Neural cell (in vitro differentiated cells): ENCODE results near the gene POLD1. TPM values are rescaled to one million over a fixed set of nuclear protein-coding genes. Genes with fewer than 3 reads are reported as not detected.

Source experiments
- H2AFZ ChIP-seq: fragments of 200-600, 300-800 bp; sonication (generic), shearing (Covaris generic); 2 replicates; pipeline ENCODE4 v1.6.0; 2014; ENCODE audit warnings: low read depth, mild to moderate bottlenecking, antibody characterized with exemption, low read length, moderate library complexity
- H3F3A ChIP-seq: fragments of 200-600 bp; shearing (Covaris generic); 2 replicates; pipeline ENCODE4 v1.6.1; 2016; ENCODE audit warnings: mild to moderate bottlenecking, moderate library complexity, mixed read lengths, antibody characterized with exemption, low read length; ENCODE audit not compliant: insufficient read depth, poor library complexity, severe bottlenecking
- H3K27ac ChIP-seq: fragments of 200-600, 300-800 bp; sonication (generic), shearing (Covaris generic); 2 replicates; pipeline ENCODE4 v1.5.1; 2014; ENCODE audit warnings: mild to moderate bottlenecking, low read length, moderate library complexity
- H3K27me3 ChIP-seq: fragments of 300-800, 200-600 bp; sonication (generic), shearing (Covaris generic); 2 replicates; pipeline ENCODE4 v1.6.0; 2014; ENCODE audit warnings: mild to moderate bottlenecking, low read depth, low read length, moderate library complexity; ENCODE audit not compliant: insufficient read depth
- H3K36me3 ChIP-seq: fragments of 300-800, 200-600 bp; sonication (generic), shearing (Covaris generic); 2 replicates; pipeline ENCODE4 v1.5.1; 2014; ENCODE audit warnings: mild to moderate bottlenecking, antibody characterized with exemption, low read length, moderate library complexity; ENCODE audit not compliant: insufficient read depth
- H3K4me2 ChIP-seq: fragments of 300-800, 200-600 bp; sonication (generic), shearing (Covaris generic); 2 replicates; pipeline ENCODE4 v1.6.0; 2014; ENCODE audit warnings: mild to moderate bottlenecking, low read length
- H3K4me3 ChIP-seq: fragments of 300-800, 200-600 bp; sonication (generic), shearing (Covaris generic); 2 replicates; pipeline ENCODE4 v1.5.1; 2014; ENCODE audit warnings: mild to moderate bottlenecking, low read length, moderate library complexity
- H3K79me2 ChIP-seq: fragments of 200-600 bp; shearing (Covaris generic); replicated peaks from 2 replicates; pipeline ENCODE4 v1.6.0; 2014; ENCODE audit warnings: mild to moderate bottlenecking, low read length, moderate library complexity; ENCODE audit not compliant: insufficient read depth
- H3K9ac ChIP-seq: fragments of 300-800, 200-600 bp; sonication (generic), shearing (Covaris generic); 2 replicates; pipeline ENCODE4 v1.6.1; 2016; ENCODE audit warnings: mild to moderate bottlenecking, low read length, mixed read lengths
- H3K9me2 ChIP-seq: fragments of 200-600 bp; shearing (Covaris generic); 2 replicates; pipeline ENCODE4 v1.6.1; 2016; ENCODE audit warnings: mild to moderate bottlenecking, low read length, mixed read lengths; ENCODE audit not compliant: insufficient read depth
- H3K9me3 ChIP-seq: fragments of 200-600, 300-800 bp; sonication (generic), shearing (Covaris generic); 2 replicates; pipeline ENCODE4 v1.6.1; 2016; ENCODE audit warnings: mild to moderate bottlenecking, mixed run types, low read length, moderate library complexity, mixed read lengths
- H4K20me1 ChIP-seq: fragments of 200-600 bp; shearing (Covaris generic); 2 replicates; pipeline ENCODE4 v1.6.1; 2016; ENCODE audit warnings: mild to moderate bottlenecking, mixed run types; ENCODE audit not compliant: insufficient read depth
- EP300 ChIP-seq: fragments of 450-650 bp; conservative IDR thresholded peaks from 2 replicates; pipeline ENCODE4 v1.6.1; 2014; ENCODE audit warnings: antibody characterized with exemption, mild to moderate bottlenecking, moderate library complexity; ENCODE audit not compliant: poor library complexity, severe bottlenecking
- EZH2 ChIP-seq: fragments of 200-600, 300-800 bp; shearing (Covaris generic), sonication (generic); IDR thresholded peaks from 2 replicates; pipeline ENCODE4 v1.6.1; 2014; ENCODE audit warnings: antibody characterized with exemption, low read length, borderline replicate concordance, mild to moderate bottlenecking; ENCODE audit not compliant: insufficient read depth, poor library complexity, severe bottlenecking
- MXI1 ChIP-seq: fragments of 450-650 bp; conservative IDR thresholded peaks from 2 replicates; pipeline ENCODE4 v1.6.1; 2014; ENCODE audit warnings: antibody characterized with exemption, mild to moderate bottlenecking; ENCODE audit not compliant: poor library complexity, severe bottlenecking
- POLR2AphosphoS5 ChIP-seq: IDR thresholded peaks from 2 replicates; pipeline ENCODE4 v1.6.1; 2012
- RAD21 ChIP-seq: fragments of 450-650 bp; conservative IDR thresholded peaks from 2 replicates; pipeline ENCODE4 v1.6.1; 2014; ENCODE audit warnings: antibody characterized with exemption, mild to moderate bottlenecking, moderate library complexity
- SMC3 ChIP-seq: fragments of 450-650 bp; conservative IDR thresholded peaks from 2 replicates; pipeline ENCODE4 v1.6.1; 2014; ENCODE audit warnings: antibody characterized with exemption, mild to moderate bottlenecking, moderate library complexity; ENCODE audit not compliant: poor library complexity
- TAF1 ChIP-seq: IDR thresholded peaks from 2 replicates; pipeline ENCODE4 v1.6.1; 2012; ENCODE audit warnings: low read depth
- polyA plus RNA-seq: library from polyadenylated mRNA; depleted of rRNA; stranded (reverse); fragments of >200 nt; gene quantifications from 2 replicates; pipeline ENCODE4 v1.2.3, GENCODE V29; 2014
- TF ChIP-seq, protein P1 (sequence below): IDR thresholded peaks from 2 replicates; pipeline ENCODE4 v1.6.1; 2012; ENCODE audit warnings: borderline replicate concordance
- TF ChIP-seq, protein P2 (sequence below): fragments of 450-650 bp; IDR thresholded peaks from 2 replicates; pipeline ENCODE4 v1.5.1; 2014; ENCODE audit warnings: antibody characterized with exemption, mild to moderate bottlenecking, moderate library complexity; ENCODE audit not compliant: poor library complexity, severe bottlenecking

The POLD1 gene
- polyA plus RNA-seq, 1 donor from 2014 or later, result 13.1 TPM

- Histone ChIP-seq H3K27ac (no peak overlapping the region), H2AFZ (no peak overlapping the region), H3K9ac (no peak overlapping the region), H3K9me2 (no peaks in the 10 kb centered on the region), H3K79me2 (no peaks in the 10 kb centered on the region), H3K36me3 (no peaks in the 10 kb centered on the region), H3K27me3 (no peaks in the 10 kb centered on the region), H3K4me2 (no peak overlapping the region), H3F3A (no peaks in the 10 kb centered on the region), H3K9me3 (no peaks in the 10 kb centered on the region), H3K4me3 (no peak overlapping the region), H4K20me1 (no peaks in the 10 kb centered on the region)
- TF ChIP-seq RAD21, result no peak
- TF ChIP-seq, protein P1, sequence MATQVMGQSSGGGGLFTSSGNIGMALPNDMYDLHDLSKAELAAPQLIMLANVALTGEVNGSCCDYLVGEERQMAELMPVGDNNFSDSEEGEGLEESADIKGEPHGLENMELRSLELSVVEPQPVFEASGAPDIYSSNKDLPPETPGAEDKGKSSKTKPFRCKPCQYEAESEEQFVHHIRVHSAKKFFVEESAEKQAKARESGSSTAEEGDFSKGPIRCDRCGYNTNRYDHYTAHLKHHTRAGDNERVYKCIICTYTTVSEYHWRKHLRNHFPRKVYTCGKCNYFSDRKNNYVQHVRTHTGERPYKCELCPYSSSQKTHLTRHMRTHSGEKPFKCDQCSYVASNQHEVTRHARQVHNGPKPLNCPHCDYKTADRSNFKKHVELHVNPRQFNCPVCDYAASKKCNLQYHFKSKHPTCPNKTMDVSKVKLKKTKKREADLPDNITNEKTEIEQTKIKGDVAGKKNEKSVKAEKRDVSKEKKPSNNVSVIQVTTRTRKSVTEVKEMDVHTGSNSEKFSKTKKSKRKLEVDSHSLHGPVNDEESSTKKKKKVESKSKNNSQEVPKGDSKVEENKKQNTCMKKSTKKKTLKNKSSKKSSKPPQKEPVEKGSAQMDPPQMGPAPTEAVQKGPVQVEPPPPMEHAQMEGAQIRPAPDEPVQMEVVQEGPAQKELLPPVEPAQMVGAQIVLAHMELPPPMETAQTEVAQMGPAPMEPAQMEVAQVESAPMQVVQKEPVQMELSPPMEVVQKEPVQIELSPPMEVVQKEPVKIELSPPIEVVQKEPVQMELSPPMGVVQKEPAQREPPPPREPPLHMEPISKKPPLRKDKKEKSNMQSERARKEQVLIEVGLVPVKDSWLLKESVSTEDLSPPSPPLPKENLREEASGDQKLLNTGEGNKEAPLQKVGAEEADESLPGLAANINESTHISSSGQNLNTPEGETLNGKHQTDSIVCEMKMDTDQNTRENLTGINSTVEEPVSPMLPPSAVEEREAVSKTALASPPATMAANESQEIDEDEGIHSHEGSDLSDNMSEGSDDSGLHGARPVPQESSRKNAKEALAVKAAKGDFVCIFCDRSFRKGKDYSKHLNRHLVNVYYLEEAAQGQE, result no peak
- no peak for TF ChIP-seq POLR2AphosphoS5
- TF ChIP-seq, protein P2, sequence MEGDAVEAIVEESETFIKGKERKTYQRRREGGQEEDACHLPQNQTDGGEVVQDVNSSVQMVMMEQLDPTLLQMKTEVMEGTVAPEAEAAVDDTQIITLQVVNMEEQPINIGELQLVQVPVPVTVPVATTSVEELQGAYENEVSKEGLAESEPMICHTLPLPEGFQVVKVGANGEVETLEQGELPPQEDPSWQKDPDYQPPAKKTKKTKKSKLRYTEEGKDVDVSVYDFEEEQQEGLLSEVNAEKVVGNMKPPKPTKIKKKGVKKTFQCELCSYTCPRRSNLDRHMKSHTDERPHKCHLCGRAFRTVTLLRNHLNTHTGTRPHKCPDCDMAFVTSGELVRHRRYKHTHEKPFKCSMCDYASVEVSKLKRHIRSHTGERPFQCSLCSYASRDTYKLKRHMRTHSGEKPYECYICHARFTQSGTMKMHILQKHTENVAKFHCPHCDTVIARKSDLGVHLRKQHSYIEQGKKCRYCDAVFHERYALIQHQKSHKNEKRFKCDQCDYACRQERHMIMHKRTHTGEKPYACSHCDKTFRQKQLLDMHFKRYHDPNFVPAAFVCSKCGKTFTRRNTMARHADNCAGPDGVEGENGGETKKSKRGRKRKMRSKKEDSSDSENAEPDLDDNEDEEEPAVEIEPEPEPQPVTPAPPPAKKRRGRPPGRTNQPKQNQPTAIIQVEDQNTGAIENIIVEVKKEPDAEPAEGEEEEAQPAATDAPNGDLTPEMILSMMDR, result no peak
- TF ChIP-seq EZH2, result no peak
- TF ChIP-seq MXI1, result no peak
- no peak for TF ChIP-seq TAF1
- no peak for TF ChIP-seq EP300
- TF ChIP-seq SMC3, result no peak
These were observed 25.2 kb downstream of the POLD1 start for GRCh38 chr19:50409347-50409746.

DNA sequence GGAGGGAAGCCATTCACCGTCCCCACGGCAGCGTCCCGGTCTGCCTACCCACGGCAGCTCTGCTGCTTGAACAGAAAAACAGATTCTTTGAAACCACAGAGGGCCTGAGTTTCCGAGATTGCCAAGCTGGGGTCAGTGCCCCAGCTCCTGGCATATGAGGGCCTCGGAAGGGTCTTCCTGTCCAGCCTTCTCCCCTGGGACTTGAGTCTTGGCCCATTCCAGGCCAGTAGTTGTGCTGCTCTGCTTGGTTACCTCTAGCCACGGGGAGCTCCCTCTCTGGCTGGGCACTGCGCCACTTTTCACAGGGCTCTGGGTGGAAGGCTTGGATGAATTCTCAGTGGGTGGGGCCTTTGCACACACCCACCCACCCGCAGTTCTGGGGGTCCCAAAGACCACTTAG, 26.0 kb downstream of the POLD1 start:
- H2AFZ ChIP-seq, result no peak overlapping the region

More for the DNA sequence above, 26.0 kb downstream of the POLD1 start:
- Histone ChIP-seq H3K4me3 (no peak overlapping the region), H3K27ac (no peak overlapping the region), H3K9ac (no peak overlapping the region), H3K9me2 (no peaks in the 10 kb centered on the region), H4K20me1 (no peaks in the 10 kb centered on the region), H3K9me3 (no peaks in the 10 kb centered on the region), H3K79me2 (no peaks in the 10 kb centered on the region), H3K4me2 (no peak overlapping the region), H3F3A (no peaks in the 10 kb centered on the region), H3K36me3 (no peaks in the 10 kb centered on the region), H3K27me3 (no peaks in the 10 kb centered on the region)
- TF ChIP-seq POLR2AphosphoS5, result no peak
- TF ChIP-seq, protein P1, result no peak
